ENCODE results near the gene HOXB1. TPM values are rescaled to one million over a fixed set of nuclear protein-coding genes. Genes with fewer than 3 reads are reported as not detected.

Gene HOXB1
- polyA plus RNA-seq, 1 of the 3 experiments (the other 2 are of a cell fraction): not detected

GRCh38 chr17:48479014-48479402 is 51.8 kb downstream of the HOXB1 start:
- H3K79me2 ChIP-seq (ENCODE audit: insufficient read depth): no peaks in the 10 kb centered on the region
- CTCF ChIA-PET: no interaction called here
- peaks cover 25% of the 10 kb centered on the region for H3F3A ChIP-seq (replicated peaks; ENCODE audit: insufficient read depth)
- H3K9ac ChIP-seq: no peak overlapping the region
- no peak overlapping the region for H2AFZ ChIP-seq (ENCODE audit: low read depth)
- no peak for DNase-seq
- TF ChIP-seq NRF1 (IDR thresholded peaks at IDR 0.05; ENCODE audit: low read depth, low read length) (no peak), MAX (IDR thresholded peaks at IDR 0.05; ENCODE audit: low read depth) (no peak), EZH2phosphoT487 (IDR thresholded peaks at IDR 0.05; ENCODE audit: borderline replicate concordance, low read depth) (no peak), SMC3 (IDR thresholded peaks at IDR 0.05; ENCODE audit: low read depth, low read length) (no peak), TEAD4 (IDR thresholded peaks at IDR 0.05; ENCODE audit: borderline replicate concordance, insufficient read depth) (no peak), TAF1 (IDR thresholded peaks at IDR 0.05; ENCODE audit: borderline replicate concordance, low read depth, low read length) (no peak), MXI1 (IDR thresholded peaks at IDR 0.05; ENCODE audit: low read depth, low read length) (no peak), MEF2A (IDR thresholded peaks at IDR 0.05; ENCODE audit: borderline replicate concordance, low read depth) (no peak), RXRA (IDR thresholded peaks at IDR 0.05; ENCODE audit: borderline replicate concordance, low read depth) (no peak), CHD2 (IDR thresholded peaks at IDR 0.05; ENCODE audit: low read length, partially characterized antibody) (no peak), FOXM1 (IDR thresholded peaks at IDR 0.05; ENCODE audit: low read depth) (no peak), FOXJ3 (CRISPR knock-in tag; IDR thresholded peaks at IDR 0.05) (no peak), POLR2AphosphoS5 (IDR thresholded peaks at IDR 0.05; ENCODE audit: low read depth, low read length) (no peak)
- TF ChIP-seq, protein P1, sequence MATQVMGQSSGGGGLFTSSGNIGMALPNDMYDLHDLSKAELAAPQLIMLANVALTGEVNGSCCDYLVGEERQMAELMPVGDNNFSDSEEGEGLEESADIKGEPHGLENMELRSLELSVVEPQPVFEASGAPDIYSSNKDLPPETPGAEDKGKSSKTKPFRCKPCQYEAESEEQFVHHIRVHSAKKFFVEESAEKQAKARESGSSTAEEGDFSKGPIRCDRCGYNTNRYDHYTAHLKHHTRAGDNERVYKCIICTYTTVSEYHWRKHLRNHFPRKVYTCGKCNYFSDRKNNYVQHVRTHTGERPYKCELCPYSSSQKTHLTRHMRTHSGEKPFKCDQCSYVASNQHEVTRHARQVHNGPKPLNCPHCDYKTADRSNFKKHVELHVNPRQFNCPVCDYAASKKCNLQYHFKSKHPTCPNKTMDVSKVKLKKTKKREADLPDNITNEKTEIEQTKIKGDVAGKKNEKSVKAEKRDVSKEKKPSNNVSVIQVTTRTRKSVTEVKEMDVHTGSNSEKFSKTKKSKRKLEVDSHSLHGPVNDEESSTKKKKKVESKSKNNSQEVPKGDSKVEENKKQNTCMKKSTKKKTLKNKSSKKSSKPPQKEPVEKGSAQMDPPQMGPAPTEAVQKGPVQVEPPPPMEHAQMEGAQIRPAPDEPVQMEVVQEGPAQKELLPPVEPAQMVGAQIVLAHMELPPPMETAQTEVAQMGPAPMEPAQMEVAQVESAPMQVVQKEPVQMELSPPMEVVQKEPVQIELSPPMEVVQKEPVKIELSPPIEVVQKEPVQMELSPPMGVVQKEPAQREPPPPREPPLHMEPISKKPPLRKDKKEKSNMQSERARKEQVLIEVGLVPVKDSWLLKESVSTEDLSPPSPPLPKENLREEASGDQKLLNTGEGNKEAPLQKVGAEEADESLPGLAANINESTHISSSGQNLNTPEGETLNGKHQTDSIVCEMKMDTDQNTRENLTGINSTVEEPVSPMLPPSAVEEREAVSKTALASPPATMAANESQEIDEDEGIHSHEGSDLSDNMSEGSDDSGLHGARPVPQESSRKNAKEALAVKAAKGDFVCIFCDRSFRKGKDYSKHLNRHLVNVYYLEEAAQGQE (IDR thresholded peaks at IDR 0.05; ENCODE audit: low read depth, low read length): no peak
- TF ChIP-seq, protein P2, sequence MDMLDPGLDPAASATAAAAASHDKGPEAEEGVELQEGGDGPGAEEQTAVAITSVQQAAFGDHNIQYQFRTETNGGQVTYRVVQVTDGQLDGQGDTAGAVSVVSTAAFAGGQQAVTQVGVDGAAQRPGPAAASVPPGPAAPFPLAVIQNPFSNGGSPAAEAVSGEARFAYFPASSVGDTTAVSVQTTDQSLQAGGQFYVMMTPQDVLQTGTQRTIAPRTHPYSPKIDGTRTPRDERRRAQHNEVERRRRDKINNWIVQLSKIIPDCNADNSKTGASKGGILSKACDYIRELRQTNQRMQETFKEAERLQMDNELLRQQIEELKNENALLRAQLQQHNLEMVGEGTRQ (IDR thresholded peaks at IDR 0.05; ENCODE audit: borderline replicate concordance, low read depth, low read length): no peak
- TF ChIP-seq, protein P3, sequence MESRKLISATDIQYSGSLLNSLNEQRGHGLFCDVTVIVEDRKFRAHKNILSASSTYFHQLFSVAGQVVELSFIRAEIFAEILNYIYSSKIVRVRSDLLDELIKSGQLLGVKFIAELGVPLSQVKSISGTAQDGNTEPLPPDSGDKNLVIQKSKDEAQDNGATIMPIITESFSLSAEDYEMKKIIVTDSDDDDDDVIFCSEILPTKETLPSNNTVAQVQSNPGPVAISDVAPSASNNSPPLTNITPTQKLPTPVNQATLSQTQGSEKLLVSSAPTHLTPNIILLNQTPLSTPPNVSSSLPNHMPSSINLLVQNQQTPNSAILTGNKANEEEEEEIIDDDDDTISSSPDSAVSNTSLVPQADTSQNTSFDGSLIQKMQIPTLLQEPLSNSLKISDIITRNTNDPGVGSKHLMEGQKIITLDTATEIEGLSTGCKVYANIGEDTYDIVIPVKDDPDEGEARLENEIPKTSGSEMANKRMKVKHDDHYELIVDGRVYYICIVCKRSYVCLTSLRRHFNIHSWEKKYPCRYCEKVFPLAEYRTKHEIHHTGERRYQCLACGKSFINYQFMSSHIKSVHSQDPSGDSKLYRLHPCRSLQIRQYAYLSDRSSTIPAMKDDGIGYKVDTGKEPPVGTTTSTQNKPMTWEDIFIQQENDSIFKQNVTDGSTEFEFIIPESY (IDR thresholded peaks at IDR 0.05; ENCODE audit: borderline replicate concordance, low read depth): no peak
- H3K27ac ChIP-seq (ENCODE audit: low read depth in 2 of 2, low read length in 1 of 2): no peak overlapping the region
- H3K27me3 ChIP-seq (ENCODE audit: insufficient read depth): no peaks in the 10 kb centered on the region
- H3K9me2 ChIP-seq: no peaks in the 10 kb centered on the region
- 53% methylated on average over 2 of the region's 2 CpGs for WGBS (ENCODE audit: low lambda C conversion rate)
- H3K36me3 ChIP-seq (replicated peaks in 1 of 2; ENCODE audit: control insufficient read depth in 1 of 2, insufficient read depth in 2 of 2, low read length in 1 of 2): no peaks in the 10 kb centered on the region
- peaks cover 0 to 14% of the 10 kb centered on the region in 2 experiments; a peak in 2 of 4 replicates for H3K4me1 ChIP-seq (ENCODE audit: control insufficient read depth in 1 of 2, insufficient read depth in 2 of 2, low read depth in 1 of 2, low read length in 1 of 2)
- H4K20me1 ChIP-seq (ENCODE audit: insufficient read depth): no peaks in the 10 kb centered on the region
- H3K9me3 ChIP-seq: no peaks in the 10 kb centered on the region
- no peak overlapping the region for H3K4me2 ChIP-seq
- H3K4me3 ChIP-seq (ENCODE audit: low read depth in 2 of 2, low read length in 1 of 2): no peak overlapping the region
- POLR2A ChIA-PET: no interaction called here

Small RNAs within 50 kb of the gene (small RNA-seq; reads per million reads assigned to genes)
- 0 reads per million in 7 experiments for gene RF00019

Other genes starting within 250 kb of the HOXB1 start
- gene SKAP1, start 100.8 kb downstream of the HOXB1 start, polyA plus RNA-seq (2012; rRNA removed): not detected in 2 replicates
- 1.2 and 1.9 TPM in 2 replicates for gene HOXB2, start 14.1 kb upstream of the HOXB1 start, polyA plus RNA-seq (2012; rRNA removed)
- 0.03 TPM in 2 replicates for gene HOXB4, start 47.3 kb upstream of the HOXB1 start, polyA plus RNA-seq (2012; rRNA removed)
- 0.10 and 0.46 TPM in 2 replicates for gene HOXB3, start 59.2 kb upstream of the HOXB1 start, polyA plus RNA-seq (2012; rRNA removed)
- gene HOXB5, start 62.8 kb upstream of the HOXB1 start, polyA plus RNA-seq (2012; rRNA removed): not detected in 2 replicates
- not detected in 2 replicates for gene HOXB6, start 74.0 kb upstream of the HOXB1 start, polyA plus RNA-seq (2012; rRNA removed)
- gene HOXB7, start 80.0 kb upstream of the HOXB1 start, polyA plus RNA-seq (2012; rRNA removed): not detected in 2 replicates
- not detected in 2 replicates for gene HOXB8, start 84.3 kb upstream of the HOXB1 start, polyA plus RNA-seq (2012; rRNA removed)
- not detected in 2 replicates for gene HOXB9, start 95.3 kb upstream of the HOXB1 start, polyA plus RNA-seq (2012; rRNA removed)
- gene PRAC1, start 191.5 kb upstream of the HOXB1 start, polyA plus RNA-seq (2012; rRNA removed): not detected in 2 replicates
- not detected in 2 replicates for gene PRAC2, start 192.2 kb upstream of the HOXB1 start, polyA plus RNA-seq (2012; rRNA removed)
- gene HOXB13, start 197.7 kb upstream of the HOXB1 start, polyA plus RNA-seq (2012; rRNA removed): not detected in 2 replicates

Measured in SK-N-SH (cell line).